ENCODE measurements around the gene CFAP299. TPM values are rescaled to one million over a fixed set of nuclear protein-coding genes. Genes with fewer than 3 reads are reported as not detected.

Gene CFAP299
- total and polyA plus RNA-seq, 2 of the 13 experiments (the other 11 are each of a cell fraction or from before 2014, with no cell fraction given), result not detected

DNA sequence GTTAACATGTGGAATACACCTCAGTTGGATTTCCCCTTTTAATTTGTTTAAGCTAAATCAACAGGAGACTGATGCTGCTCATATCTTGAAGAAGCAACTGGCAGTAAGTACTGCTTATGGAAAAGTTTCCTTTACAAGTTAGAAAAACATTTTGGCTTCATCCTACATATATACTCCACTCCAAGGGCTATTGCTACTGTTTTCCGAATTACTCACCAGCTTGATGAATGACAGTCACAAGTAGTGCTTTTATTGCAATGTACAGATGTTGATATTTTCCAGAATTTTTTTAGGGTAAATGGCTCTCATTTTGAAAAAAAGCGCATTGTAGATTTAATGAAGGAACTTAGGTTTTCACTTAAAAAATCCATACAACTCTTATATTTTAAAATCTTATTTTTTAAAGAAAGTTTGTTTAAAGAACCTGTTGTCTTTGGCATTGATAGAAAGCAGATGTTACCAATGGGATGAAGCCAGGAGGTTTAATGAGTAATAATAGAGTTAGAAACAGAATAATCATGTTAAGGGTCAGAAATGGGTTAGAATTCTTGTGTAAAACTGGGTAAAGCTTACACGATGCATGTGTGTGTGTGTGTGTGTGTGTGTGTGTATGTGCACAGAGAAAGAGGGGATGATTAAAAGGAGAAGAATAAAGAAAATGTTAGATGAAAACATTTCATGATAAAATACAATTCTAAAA lies 272.9 kb downstream of the CFAP299 start:
- Histone ChIP-seq H3K4me1 (ENCODE audit: insufficient read depth, low read length) (no peaks in the 10 kb centered on the region), H3K9me3 (ENCODE audit: low read length) (no peaks in the 10 kb centered on the region), H3K9ac (ENCODE audit: insufficient read depth, low read depth, low read length) (no peak overlapping the region), H3K4me3 (replicated peaks in 1 of 3; ENCODE audit: insufficient read depth in 1 of 3, low read depth in 2 of 3, low read length in 3 of 3) (no peak overlapping the region), H3K79me2 (ENCODE audit: insufficient read depth, low read length) (no peaks in the 10 kb centered on the region), H2AFZ (ENCODE audit: low read length) (no peak overlapping the region), H3K27ac (ENCODE audit: extremely low read length, insufficient read depth, low read length) (no peak overlapping the region), H3K36me3 (replicated peaks in 1 of 2; ENCODE audit: control insufficient read depth in 1 of 2, insufficient read depth in 2 of 2, low read length in 2 of 2) (no peaks in the 10 kb centered on the region), H3K4me2 (ENCODE audit: low read depth, low read length) (no peak overlapping the region), H4K20me1 (ENCODE audit: insufficient read depth, low read length) (no peaks in the 10 kb centered on the region), H3K27me3 (ENCODE audit: control insufficient read depth in 1 of 2, insufficient read depth in 2 of 2, low read length in 2 of 2) (no peaks in the 10 kb centered on the region)
- WGBS (ENCODE audit: low lambda C conversion rate), result 15% methylated on average over 3 of the region's 3 CpGs
- no peak for FAIRE-seq
- no peak for DNase-seq (ENCODE audit: low spot score)
- in situ Hi-C loops (cut with HindIII; ENCODE audit: extremely low pct_ligation_motif_present, low pct_unique_long_range_greater_than_20kb) (no loop called here), intact Hi-C loops (cut with micrococcal nuclease; ENCODE audit: unreplicated experiment) (no loop called here)
- no peak for ATAC-seq
- CTCF ChIA-PET (ENCODE audit: low intra/inter-chr PET ratio, low total read pairs), result no interaction called here
- BruUV-seq (replicated peaks), result no TSS peak
- TF ChIP-seq ESRRA (CRISPR knock-in tag; IDR thresholded peaks at IDR 0.05; ENCODE audit: low read depth) (no peak), MED13 (CRISPR knock-in tag; IDR thresholded peaks at IDR 0.05) (no peak), SOX13 (IDR thresholded peaks at IDR 0.05) (no peak), SOX13 (CRISPR knock-in tag; conservative IDR thresholded peaks at IDR 0.05 in 1 of 2, IDR thresholded peaks at IDR 0.05 in 1 of 2) (no peak), ZNF792 (CRISPR knock-in tag; IDR thresholded peaks at IDR 0.05) (no peak)
- TF ChIP-seq, protein P1, sequence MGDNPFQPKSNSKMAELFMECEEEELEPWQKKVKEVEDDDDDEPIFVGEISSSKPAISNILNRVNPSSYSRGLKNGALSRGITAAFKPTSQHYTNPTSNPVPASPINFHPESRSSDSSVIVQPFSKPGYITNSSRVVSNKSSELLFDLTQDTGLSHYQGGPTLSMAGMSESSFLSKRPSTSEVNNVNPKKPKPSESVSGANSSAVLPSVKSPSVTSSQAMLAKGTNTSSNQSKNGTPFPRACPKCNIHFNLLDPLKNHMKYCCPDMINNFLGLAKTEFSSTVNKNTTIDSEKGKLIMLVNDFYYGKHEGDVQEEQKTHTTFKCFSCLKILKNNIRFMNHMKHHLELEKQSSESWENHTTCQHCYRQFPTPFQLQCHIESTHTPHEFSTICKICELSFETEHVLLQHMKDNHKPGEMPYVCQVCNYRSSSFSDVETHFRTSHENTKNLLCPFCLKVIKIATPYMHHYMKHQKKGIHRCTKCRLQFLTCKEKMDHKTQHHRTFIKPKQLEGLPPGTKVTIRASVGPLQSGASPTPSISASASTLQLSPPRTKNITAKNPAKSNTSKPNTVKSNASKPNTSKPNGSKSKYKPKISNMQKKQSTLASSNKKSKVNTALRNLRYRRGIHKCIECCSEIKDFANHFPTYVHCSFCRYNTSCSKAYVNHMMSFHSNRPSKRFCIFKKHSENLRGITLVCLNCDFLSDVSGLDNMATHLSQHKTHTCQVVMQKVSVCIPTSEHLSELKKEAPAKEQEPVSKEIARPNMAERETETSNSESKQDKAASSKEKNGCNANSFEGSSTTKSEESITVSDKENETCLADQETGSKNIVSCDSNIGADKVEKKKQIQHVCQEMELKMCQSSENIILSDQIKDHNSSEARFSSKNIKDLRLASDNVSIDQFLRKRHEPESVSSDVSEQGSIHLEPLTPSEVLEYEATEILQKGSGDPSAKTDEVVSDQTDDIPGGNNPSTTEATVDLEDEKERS (CRISPR knock-in tag; IDR thresholded peaks at IDR 0.05), result no peak
- TF ChIP-seq, protein P2, sequence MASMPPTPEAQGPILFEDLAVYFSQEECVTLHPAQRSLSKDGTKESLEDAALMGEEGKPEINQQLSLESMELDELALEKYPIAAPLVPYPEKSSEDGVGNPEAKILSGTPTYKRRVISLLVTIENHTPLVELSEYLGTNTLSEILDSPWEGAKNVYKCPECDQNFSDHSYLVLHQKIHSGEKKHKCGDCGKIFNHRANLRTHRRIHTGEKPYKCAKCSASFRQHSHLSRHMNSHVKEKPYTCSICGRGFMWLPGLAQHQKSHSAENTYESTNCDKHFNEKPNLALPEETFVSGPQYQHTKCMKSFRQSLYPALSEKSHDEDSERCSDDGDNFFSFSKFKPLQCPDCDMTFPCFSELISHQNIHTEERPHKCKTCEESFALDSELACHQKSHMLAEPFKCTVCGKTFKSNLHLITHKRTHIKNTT (CRISPR knock-in tag; IDR thresholded peaks at IDR 0.05), result no peak
- TF ChIP-seq, protein P3, sequence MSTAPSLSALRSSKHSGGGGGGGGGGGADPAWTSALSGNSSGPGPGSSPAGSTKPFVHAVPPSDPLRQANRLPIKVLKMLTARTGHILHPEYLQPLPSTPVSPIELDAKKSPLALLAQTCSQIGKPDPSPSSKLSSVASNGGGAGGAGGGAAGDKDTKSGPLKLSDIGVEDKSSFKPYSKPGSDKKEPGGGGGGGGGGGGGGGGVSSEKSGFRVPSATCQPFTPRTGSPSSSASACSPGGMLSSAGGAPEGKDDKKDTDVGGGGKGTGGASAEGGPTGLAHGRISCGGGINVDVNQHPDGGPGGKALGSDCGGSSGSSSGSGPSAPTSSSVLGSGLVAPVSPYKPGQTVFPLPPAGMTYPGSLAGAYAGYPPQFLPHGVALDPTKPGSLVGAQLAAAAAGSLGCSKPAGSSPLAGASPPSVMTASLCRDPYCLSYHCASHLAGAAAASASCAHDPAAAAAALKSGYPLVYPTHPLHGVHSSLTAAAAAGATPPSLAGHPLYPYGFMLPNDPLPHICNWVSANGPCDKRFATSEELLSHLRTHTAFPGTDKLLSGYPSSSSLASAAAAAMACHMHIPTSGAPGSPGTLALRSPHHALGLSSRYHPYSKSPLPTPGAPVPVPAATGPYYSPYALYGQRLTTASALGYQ (CRISPR knock-in tag; IDR thresholded peaks at IDR 0.05), result no peak
- TF ChIP-seq, protein P4, sequence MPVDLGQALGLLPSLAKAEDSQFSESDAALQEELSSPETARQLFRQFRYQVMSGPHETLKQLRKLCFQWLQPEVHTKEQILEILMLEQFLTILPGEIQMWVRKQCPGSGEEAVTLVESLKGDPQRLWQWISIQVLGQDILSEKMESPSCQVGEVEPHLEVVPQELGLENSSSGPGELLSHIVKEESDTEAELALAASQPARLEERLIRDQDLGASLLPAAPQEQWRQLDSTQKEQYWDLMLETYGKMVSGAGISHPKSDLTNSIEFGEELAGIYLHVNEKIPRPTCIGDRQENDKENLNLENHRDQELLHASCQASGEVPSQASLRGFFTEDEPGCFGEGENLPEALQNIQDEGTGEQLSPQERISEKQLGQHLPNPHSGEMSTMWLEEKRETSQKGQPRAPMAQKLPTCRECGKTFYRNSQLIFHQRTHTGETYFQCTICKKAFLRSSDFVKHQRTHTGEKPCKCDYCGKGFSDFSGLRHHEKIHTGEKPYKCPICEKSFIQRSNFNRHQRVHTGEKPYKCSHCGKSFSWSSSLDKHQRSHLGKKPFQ (CRISPR knock-in tag; IDR thresholded peaks at IDR 0.05; ENCODE audit: insufficient replicate concordance), result no peak
- POLR2A ChIA-PET, result no interaction called here

Measured in HepG2 (cell line).